CD8-positive, alpha-beta memory T cell (primary cell): ENCODE data around the gene CPAMD8. TPM values are rescaled to one million over a fixed set of nuclear protein-coding genes. Genes with fewer than 3 reads are reported as not detected.
"Not testable (repeated sequence)": the region's sequence is repeated elsewhere in the genome, so short reads cannot be mapped to it uniquely, and the experiment has no call there.

ENCODE experiments used
- CTCF ChIA-PET: fragments of 350-600 bp; sonication (Branson Sonifier 250); formaldehyde crosslinking; loops from one replicate; lab custom pipeline; 2021; ENCODE audit warnings: antibody characterized with exemption; lab: Charles Lee
- POLR2A ChIA-PET: fragments of 350-600 bp; sonication (Branson Sonifier 250); formaldehyde crosslinking; loops from one replicate; lab custom pipeline; 2021; ENCODE audit warnings: antibody characterized with exemption; lab: Charles Lee
- DNase-seq, 5 donors: peaks; one replicate each; pipeline versions ENCODE4 v3.0.0 to v3.0.0-alpha.2; 2020 to 2022; ENCODE audit warnings: mixed read lengths in 1 of 5
- H3K27ac ChIP-seq: one replicate; pipeline ENCODE4 v1.7.0; 2013; ENCODE audit warnings: low read depth, mild to moderate bottlenecking, low read length, moderate library complexity
- H3K27me3 ChIP-seq: 2 replicates; pipeline ENCODE4 v1.7.0; 2013; ENCODE audit warnings: low read length, mild to moderate bottlenecking; ENCODE audit not compliant: insufficient read depth, poor library complexity, severe bottlenecking
- H3K36me3 ChIP-seq: 2 replicates; pipeline ENCODE4 v1.7.0; 2013; ENCODE audit warnings: mild to moderate bottlenecking, low read length, moderate library complexity; ENCODE audit not compliant: insufficient read depth
- H3K4me1 ChIP-seq: 2 replicates; pipeline ENCODE4 v1.7.0; 2013; ENCODE audit warnings: mild to moderate bottlenecking, low read length, moderate library complexity; ENCODE audit not compliant: insufficient read depth
- H3K4me3 ChIP-seq: 2 replicates; pipeline ENCODE4 v1.7.0; 2013; ENCODE audit warnings: mild to moderate bottlenecking, low read length
- H3K9me3 ChIP-seq: 2 replicates; pipeline ENCODE4 v1.7.0; 2013; ENCODE audit warnings: mild to moderate bottlenecking, low read length
- H3K27ac Mint-ChIP-seq, 8 donors: one replicate each; pipeline ENCODE4 v1.8.0; 2020 to 2021; ENCODE audit warnings: mixed read lengths in 8 of 8, mild to moderate bottlenecking in 6 of 8, inconsistent platforms in 3 of 8, moderate library complexity in 3 of 8
- H3K27me3 Mint-ChIP-seq, 2 donors: one replicate each; pipeline ENCODE4 v1.8.0; 2020 to 2021; ENCODE audit warnings: mixed read lengths in 2 of 2, mild to moderate bottlenecking in 1 of 2, moderate library complexity in 1 of 2
- H3K36me3 Mint-ChIP-seq, 3 donors: one replicate each; pipeline ENCODE4 v1.8.0; 2020 to 2021; ENCODE audit warnings: mixed read lengths in 3 of 3, inconsistent platforms in 1 of 3, mild to moderate bottlenecking in 1 of 3
- H3K4me1 Mint-ChIP-seq, 3 donors: one replicate each; pipeline ENCODE4 v1.8.0; 2020 to 2021; ENCODE audit warnings: mixed read lengths in 3 of 3, inconsistent platforms in 1 of 3, mild to moderate bottlenecking in 1 of 3
- H3K4me3 Mint-ChIP-seq, 7 donors: one replicate each; pipeline ENCODE4 v1.8.0; 2020 to 2021; ENCODE audit warnings: mixed read lengths in 7 of 7, mild to moderate bottlenecking in 6 of 7, moderate library complexity in 4 of 7, inconsistent platforms in 2 of 7
- H3K9me3 Mint-ChIP-seq, 5 donors: one replicate each; pipeline ENCODE4 v1.8.0; 2020 to 2022; ENCODE audit warnings: mixed read lengths in 5 of 5, mild to moderate bottlenecking in 3 of 5, moderate library complexity in 2 of 5, inconsistent platforms in 1 of 5
- polyA plus RNA-seq: library from polyadenylated mRNA; unstranded; fragments of 300-500 nt; fragmentation: Illumina TruSeq; gene quantifications from one replicate; pipeline ENCODE4 v1.2.3, GENCODE V29; 2021
- total RNA-seq, 2 experiments: library from RNA; stranded (reverse); gene quantifications; one replicate each; pipeline ENCODE4 v1.2.3, GENCODE V29; 2021

CPAMD8 gene
- total and polyA plus RNA-seq, 3 experiments from 2014 or later, result 0.07 to 0.74 (median 0.18) TPM

GRCh38 chr19:16946951-16947940 lies 79.4 kb downstream of the CPAMD8 start:
- no peaks in the 10 kb centered on the region for H3K4me1 Mint-ChIP-seq
- H3K4me1 ChIP-seq, result no peaks in the 10 kb centered on the region
- H3K4me3 Mint-ChIP-seq, result no peak overlapping the region
- no peak overlapping the region for H3K4me3 ChIP-seq
- DNase-seq, result no peak
- H3K9me3 Mint-ChIP-seq, result no peaks in the 10 kb centered on the region
- no peaks in the 10 kb centered on the region for H3K27me3 ChIP-seq
- H3K9me3 ChIP-seq, result no peaks in the 10 kb centered on the region
- peak overlapping the region in 1 of 8 donors; percentile 34 for H3K27ac Mint-ChIP-seq
- peaks cover 6 to 29% of the 10 kb centered on the region in 2 donors for H3K27me3 Mint-ChIP-seq
- no peak overlapping the region for H3K27ac ChIP-seq
- H3K36me3 ChIP-seq, result no peaks in the 10 kb centered on the region
- POLR2A ChIA-PET, result no interaction called here
- CTCF ChIA-PET, result no interaction called here
- H3K36me3 Mint-ChIP-seq, result no peaks in the 10 kb centered on the region

- Histone ChIP-seq H3K36me3 (no peaks in the 10 kb centered on the region), H3K4me3 (no peak overlapping the region), H3K9me3 (no peaks in the 10 kb centered on the region), H3K27ac (no peak overlapping the region), H3K27me3 (no peaks in the 10 kb centered on the region), H3K4me1 (no peaks in the 10 kb centered on the region)
- Mint-ChIP-seq H3K27ac (peak overlapping the region in 1 of 8 donors; percentile 1), H3K27me3 (peaks cover 2 to 20% of the 10 kb centered on the region in 2 donors), H3K4me1 (no peaks in the 10 kb centered on the region), H3K36me3 (no peaks in the 10 kb centered on the region), H3K9me3 (no peaks in the 10 kb centered on the region), H3K4me3 (no peak overlapping the region)
- ChIA-PET CTCF (no interaction called here), POLR2A (no interaction called here)
- DNase-seq, result no peak
Measured at GRCh38 chr19:16945762-16946465, 80.7 kb downstream of the CPAMD8 start.

GRCh38 chr19:16945364-16945714 lies 81.3 kb downstream of the CPAMD8 start:
- H3K36me3 Mint-ChIP-seq, result no peaks in the 10 kb centered on the region
- H3K9me3 ChIP-seq, result no peaks in the 10 kb centered on the region

GRCh38 chr19:16944626-16945363 lies 81.8 kb downstream of the CPAMD8 start:
- H3K9me3 Mint-ChIP-seq, result no peaks in the 10 kb centered on the region
- no peak overlapping the region for H3K27ac ChIP-seq
- H3K27me3 ChIP-seq, result no peaks in the 10 kb centered on the region
- no peak overlapping the region for H3K27ac Mint-ChIP-seq
- H3K4me3 Mint-ChIP-seq, result no peak overlapping the region
- DNase-seq, result no peak
- ChIA-PET CTCF (no interaction called here), POLR2A (no interaction called here)
- no peaks in the 10 kb centered on the region for H3K4me1 ChIP-seq
- no peaks in the 10 kb centered on the region for H3K36me3 Mint-ChIP-seq
- H3K9me3 ChIP-seq, result no peaks in the 10 kb centered on the region
- peaks cover 5 to 17% of the 10 kb centered on the region in 2 donors for H3K27me3 Mint-ChIP-seq
- H3K36me3 ChIP-seq, result no peaks in the 10 kb centered on the region
- no peak overlapping the region for H3K4me3 ChIP-seq
- no peaks in the 10 kb centered on the region for H3K4me1 Mint-ChIP-seq

More at GRCh38 chr19:16945364-16945714, 81.3 kb downstream of the CPAMD8 start:
- no peaks in the 10 kb centered on the region for H3K9me3 Mint-ChIP-seq
- no peaks in the 10 kb centered on the region for H3K36me3 ChIP-seq
- no peak for DNase-seq
- H3K27me3 Mint-ChIP-seq, result peaks cover 2 to 18% of the 10 kb centered on the region in 2 donors
- ChIA-PET CTCF (no interaction called here), POLR2A (no interaction called here)
- no peak overlapping the region for H3K4me3 Mint-ChIP-seq
- no peak overlapping the region for H3K4me3 ChIP-seq
- H3K4me1 Mint-ChIP-seq, result no peaks in the 10 kb centered on the region
- no peak overlapping the region for H3K27ac Mint-ChIP-seq
- H3K27me3 ChIP-seq, result no peaks in the 10 kb centered on the region
- no peak overlapping the region for H3K27ac ChIP-seq
- H3K4me1 ChIP-seq, result no peaks in the 10 kb centered on the region

GRCh38 chr19:16943942-16944625 lies 82.5 kb downstream of the CPAMD8 start:
- Mint-ChIP-seq H3K4me1 (no peaks in the 10 kb centered on the region), H3K9me3 (no peaks in the 10 kb centered on the region), H3K36me3 (no peaks in the 10 kb centered on the region), H3K27ac (no peak overlapping the region), H3K4me3 (peak overlapping the region in 1 of 7 donors; percentile 49), H3K27me3 (peaks cover 5 to 10% of the 10 kb centered on the region in 2 donors)
- ChIA-PET CTCF (no interaction called here), POLR2A (no interaction called here)
- no peak overlapping the region for H3K27ac ChIP-seq
- H3K4me1 ChIP-seq, result no peaks in the 10 kb centered on the region
- no peaks in the 10 kb centered on the region for H3K9me3 ChIP-seq
- no peaks in the 10 kb centered on the region for H3K36me3 ChIP-seq
- no peak overlapping the region for H3K4me3 ChIP-seq
- no peaks in the 10 kb centered on the region for H3K27me3 ChIP-seq
- DNase-seq, result no peak

- CTCF ChIA-PET, H3K27ac Mint-ChIP-seq, H3K36me3 ChIP-seq, DNase-seq, H3K36me3 Mint-ChIP-seq, H3K4me1 Mint-ChIP-seq, POLR2A ChIA-PET, H3K27me3 ChIP-seq, H3K4me3 ChIP-seq, H3K9me3 Mint-ChIP-seq, H3K4me1 ChIP-seq, H3K4me3 Mint-ChIP-seq, H3K27ac ChIP-seq, H3K9me3 ChIP-seq: not testable (repeated sequence)
- peaks cover 5 to 10% of the 10 kb centered on the region in 2 donors for H3K27me3 Mint-ChIP-seq
Measured at GRCh38 chr19:16943090-16943489, 83.5 kb downstream of the CPAMD8 start.

GRCh38 chr19:16942583-16942982 lies 84.0 kb downstream of the CPAMD8 start:
- H3K9me3 Mint-ChIP-seq, result no peaks in the 10 kb centered on the region
- peaks cover 5 to 10% of the 10 kb centered on the region in 2 donors for H3K27me3 Mint-ChIP-seq
- Histone ChIP-seq H3K27me3 (no peaks in the 10 kb centered on the region), H3K27ac (no peak overlapping the region), H3K36me3 (no peaks in the 10 kb centered on the region), H3K4me1 (no peaks in the 10 kb centered on the region), H3K4me3 (no peak overlapping the region), H3K9me3 (no peaks in the 10 kb centered on the region)
- no peak for DNase-seq
- H3K4me3 Mint-ChIP-seq, result no peak overlapping the region
- H3K4me1 Mint-ChIP-seq, result no peaks in the 10 kb centered on the region
- ChIA-PET CTCF (no interaction called here), POLR2A (no interaction called here)
- H3K27ac Mint-ChIP-seq, result no peak overlapping the region
- H3K36me3 Mint-ChIP-seq, result no peaks in the 10 kb centered on the region
